ENCODE measurements around the gene RFXAP.

GRCh38 chr13:36789061-36789460 lies 30.0 kb upstream of the RFXAP start:
- TF ChIP-seq POLR2A (IDR thresholded peaks at IDR 0.05; ENCODE audit: low read length) = no peak
- TF ChIP-seq GATA1 (IDR thresholded peaks at IDR 0.05; ENCODE audit: low read depth, low read length) = no peak
